NCI-H2107 treated with DMSO at 0.1 percent for 48 hours (cell line): ENCODE data around the gene PLCG1.

Experiments
- DNase-seq: peaks from one replicate; lab custom pipeline; 2025; ENCODE audit not compliant: unreplicated experiment; lab: John Stamatoyannopoulos, UW

Gene PLCG1

DNA sequence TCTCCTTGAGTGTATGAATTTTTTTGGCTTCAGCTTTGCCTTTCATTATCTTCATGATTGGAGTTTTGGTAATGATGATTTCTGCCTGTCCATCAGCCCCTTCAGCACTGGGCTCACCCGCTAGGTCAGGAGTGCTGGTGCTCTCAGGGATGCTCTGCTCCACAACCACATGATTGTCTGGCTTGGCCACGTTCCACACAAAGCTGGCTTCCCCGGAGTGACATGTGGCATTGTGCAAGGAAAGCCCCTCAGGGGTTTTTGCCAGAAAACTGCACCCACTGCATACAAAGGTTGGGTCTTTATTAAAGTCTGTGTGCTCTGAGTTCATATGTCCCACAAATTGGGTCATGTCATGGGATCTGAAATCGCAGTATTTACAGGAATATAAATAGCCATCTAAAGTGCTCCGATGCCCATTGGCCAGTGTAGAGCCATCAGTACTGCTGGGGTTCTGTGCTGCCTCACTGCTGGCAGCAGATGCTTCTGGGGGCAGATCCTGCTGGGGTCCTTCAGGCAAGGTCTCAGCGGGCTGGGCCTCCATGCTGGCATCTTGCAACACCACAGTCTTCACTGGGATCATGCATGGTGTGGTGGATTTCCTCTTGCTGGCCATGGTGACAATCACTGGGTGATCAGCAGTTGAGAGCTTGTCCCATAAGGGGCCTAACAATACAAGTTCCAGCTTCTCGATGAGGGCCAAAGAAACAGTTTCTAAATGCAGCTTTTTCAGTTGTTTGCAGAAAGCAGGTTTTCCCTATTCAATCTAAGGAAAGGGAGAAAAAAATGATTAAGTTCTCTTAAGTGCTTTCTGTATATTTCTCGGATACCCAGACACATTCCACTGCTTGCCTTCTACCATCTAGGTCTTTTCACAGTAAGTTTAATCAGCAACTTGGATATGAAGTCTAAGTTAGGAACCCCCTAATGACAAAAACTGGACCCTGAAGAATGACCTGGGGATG is 67.2 kb downstream of the PLCG1 start:
- DNase-seq = no peak

DNA sequence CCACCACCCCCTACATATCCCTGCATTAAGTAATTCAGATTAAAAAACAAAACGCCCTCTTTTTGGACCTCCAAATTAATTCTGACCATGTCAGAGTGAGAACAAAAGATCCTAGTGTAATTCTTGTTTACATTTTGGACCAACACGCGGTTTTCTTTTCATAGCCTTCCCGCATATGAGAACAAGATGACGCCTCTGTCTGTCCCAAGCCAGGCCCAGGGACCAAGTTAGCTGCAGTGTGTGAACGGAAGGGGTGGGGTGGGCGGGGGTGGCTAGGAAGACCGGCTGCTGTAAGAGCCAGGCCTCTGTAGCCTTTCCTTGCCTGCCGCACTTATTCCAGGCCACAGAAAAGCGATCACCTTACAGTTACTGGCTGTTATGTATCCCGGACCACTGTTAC is 68.0 kb downstream of the PLCG1 start:
- DNase-seq = no peak

DNA sequence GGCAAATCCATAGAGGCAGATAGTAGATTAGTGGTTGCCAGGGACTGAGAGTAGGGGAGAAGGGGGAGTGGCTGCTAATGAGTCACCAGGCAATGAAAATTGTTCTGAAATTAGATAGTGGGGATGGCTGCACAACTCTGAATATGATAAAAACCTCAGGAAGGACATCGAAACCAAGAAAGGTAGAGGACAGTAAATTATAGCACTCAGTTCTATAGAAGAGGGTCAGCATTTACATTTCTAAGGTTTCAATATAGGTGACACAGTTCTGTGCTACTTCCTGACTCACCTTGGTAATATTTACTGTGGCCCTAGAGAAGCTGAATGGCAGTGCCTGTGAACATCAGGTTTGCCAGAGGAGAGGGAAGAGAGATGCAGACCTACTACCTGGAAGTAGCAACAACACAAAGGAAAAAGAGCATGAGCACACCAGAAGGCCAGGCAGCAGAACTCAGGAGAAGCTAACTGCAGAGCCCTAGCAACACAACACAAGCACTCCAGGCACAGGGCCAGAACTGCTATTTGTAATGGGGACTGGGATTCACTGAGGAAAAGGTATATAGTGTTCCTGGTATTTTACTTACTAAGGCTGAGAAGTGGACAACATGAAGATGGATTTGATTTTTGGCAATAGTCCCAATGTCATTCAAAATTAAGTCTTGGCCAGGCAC is 75.9 kb downstream of the PLCG1 start:
- DNase-seq = no peak

DNA sequence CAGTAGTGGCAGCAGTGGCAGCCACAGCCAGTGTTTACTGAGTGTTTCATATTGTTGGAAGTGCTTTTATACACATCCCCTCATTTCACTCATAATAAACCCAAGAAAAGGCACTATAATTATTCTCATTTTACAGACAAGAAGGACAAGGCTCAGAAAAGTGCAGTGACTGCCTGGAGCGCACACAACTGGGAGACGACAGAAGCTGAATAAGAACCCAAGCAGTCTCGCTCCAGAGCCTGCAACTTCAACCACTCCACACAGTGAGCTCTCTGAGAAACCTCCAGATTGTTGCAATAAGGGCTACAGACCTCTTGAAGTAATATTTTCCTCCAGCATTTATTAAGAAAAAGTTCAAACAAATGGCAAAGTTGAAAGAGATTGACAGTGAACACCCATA is 76.9 kb downstream of the PLCG1 start:
- no peak for DNase-seq

DNA sequence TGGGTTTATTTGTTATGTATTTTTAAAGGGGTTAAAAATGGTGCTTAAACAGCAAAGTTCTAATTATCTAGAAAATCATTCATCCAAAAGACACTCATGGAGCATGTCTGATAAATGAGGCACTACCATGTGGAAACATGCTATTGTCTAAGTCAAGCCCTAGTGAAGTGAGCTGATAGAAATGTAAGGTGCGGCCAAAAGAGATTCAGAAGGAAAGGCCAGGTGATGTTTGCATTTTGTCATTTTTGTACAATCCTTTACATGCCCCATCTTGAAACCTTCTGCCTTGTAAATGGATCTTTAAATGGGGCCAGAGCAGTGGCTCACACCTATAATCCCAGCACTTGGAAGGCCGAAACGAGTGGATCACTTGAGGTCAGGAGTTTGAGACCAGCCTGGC is 77.3 kb downstream of the PLCG1 start:
- no peak for DNase-seq

DNA sequence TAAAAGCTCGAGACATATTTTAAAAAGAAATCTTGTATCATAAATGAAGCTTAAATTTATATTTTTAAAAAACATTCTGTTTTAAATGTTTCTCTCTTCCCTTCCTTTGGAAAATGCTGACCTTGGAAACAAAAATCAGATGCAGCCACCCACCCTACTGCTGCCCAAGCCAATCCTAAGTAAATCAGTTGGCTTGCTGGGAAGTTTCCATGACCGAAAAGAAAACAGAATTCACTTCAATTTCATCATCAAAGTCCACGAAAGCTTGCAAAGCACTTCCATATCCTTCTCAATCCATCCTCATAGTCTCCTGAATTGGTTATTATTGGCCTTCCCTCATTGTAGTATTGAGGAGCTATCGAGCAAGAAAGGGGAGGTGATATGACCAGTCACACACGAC is 80.1 kb downstream of the PLCG1 start:
- DNase-seq = no peak

DNA sequence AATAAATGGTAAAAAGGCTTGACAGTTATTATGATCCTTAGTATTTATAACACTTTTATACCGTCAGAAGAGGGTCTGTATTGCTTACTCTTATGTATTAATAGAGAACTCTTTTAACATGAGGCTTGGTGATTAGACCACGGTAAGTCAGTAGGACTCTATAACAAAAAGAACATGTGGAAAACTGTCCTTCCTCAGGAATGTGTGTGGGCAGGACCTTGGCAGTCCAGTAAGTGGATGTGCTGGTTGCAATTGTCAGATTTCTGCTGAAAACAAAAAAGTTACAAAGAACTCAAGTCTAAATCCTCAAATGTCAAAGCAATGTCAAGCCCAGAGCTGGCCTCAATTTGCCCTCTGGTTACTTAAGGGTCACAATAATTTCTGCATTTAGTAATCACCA is 81.1 kb downstream of the PLCG1 start:
- DNase-seq = no peak

DNA sequence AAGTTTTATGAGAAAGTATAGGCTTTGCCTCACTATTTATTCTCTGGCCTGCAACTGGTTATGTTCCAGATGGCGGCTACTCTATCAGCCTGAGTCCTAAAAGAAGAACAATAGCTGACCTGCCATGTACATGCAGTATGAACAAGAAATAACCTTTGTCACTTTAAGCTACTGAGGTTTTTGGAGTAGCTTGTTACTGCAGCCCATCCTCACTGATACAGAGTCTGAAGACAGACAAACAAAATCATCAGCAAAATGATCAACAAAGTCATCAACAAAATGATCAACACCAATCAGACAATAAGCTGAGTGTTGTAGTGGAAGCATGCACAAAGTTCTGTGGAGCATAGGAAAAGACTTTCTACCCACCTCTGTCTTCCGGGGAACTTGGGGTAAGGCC is 82.5 kb downstream of the PLCG1 start:
- no peak for DNase-seq

DNA sequence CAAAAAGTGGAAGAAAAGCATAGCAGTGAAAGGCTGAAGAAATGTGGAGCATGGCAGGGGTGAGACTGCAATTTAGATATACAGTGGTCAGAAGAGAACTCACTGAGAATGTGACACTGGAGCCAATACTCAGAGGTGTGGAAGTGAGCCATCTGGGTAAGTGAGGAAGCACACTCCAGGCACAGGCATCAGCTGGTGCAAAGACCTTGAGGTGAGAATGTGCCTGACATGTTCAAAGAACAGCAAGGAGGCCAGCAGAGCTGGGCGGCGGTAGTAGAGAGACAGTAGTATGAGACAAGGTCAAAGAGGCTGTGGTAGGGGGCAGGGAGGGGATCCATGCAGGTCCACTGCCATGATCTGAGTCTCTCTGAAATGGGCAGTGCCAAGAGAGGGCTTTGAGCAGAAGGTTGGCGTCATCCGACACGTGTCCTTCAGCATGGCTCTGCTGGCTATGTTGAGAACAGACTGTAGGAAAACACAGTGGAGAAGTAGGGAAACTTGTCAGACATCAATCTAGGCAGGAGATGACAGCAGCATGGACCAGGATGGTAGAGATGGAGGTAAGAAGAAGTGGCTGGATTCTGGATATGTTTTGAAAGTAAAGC is 84.4 kb downstream of the PLCG1 start:
- DNase-seq = no peak

DNA sequence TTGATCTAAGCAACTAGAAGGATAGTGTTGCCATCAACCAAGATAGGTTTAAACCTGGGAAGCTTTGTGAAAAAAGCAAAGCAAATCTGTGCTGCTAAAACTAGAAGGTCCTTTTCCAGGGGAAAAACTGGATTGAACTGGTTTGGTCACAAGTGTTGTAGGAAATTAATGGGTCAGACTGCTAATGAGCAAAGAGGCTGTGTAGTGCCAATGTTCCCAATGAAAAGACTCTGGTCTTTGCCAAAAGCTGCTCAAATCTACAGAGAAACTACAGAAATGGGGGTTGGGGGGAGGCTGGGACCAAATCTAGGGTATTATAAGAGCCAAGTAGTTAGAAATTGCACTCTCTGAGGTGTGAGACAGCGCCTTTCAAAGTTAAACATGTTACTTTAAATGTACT is 85.0 kb downstream of the PLCG1 start:
- DNase-seq = no peak

DNA sequence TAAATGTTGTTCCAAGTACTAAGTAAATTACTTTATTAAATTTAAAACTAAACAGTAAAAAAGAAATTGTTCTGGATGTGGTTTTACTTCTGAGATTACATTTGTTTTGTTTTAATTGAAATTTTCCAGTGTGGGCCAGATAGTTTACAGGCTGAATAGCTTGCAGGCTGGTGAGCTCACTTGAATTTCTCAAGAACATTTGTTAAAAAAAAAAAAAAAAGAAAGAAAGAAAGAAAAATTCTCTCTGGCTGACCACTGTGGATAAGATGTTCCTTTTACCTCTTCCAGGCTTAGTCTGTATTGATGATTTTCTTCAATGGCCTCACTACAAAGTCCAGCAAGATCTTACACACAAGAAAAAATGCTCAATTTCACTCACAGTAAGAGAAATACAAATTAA is 85.4 kb downstream of the PLCG1 start:
- no peak for DNase-seq

DNA sequence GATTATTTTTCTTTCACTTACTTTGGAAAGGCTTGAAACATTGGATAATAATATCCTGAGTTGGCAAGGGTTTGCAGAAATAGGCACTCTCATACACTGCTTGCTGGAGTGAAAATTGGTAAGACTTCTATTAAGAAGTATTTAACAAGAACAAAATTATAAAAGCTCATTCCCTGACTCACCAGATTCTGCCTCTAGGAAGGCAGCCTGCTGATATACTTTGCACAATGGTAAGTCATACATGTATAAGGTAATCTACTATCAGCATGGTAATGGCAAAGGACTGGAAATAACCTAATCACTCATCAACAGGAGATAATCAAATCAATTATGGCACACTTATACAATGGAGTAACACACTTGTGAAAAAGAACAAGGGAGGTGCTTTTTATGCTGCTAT is 85.8 kb downstream of the PLCG1 start:
- DNase-seq = no peak

DNA sequence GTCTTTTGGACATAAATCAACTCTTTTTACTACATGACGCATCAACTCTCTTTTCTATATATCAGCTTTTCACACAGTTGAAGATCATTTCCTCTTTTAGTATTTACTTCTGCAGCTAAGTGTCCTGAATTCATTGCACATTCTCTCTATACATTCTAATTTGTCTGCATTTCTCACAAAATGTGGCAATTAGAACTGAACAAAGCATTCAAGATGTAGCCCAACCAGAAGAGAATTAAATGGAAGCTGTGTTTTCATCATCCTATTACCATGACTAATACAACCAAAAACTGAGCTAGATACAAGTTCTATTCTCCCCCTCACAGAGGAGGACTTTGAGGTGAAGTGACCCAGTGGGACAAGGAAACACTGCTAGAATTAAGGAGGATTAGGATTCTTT is 86.9 kb downstream of the PLCG1 start:
- DNase-seq = no peak

DNA sequence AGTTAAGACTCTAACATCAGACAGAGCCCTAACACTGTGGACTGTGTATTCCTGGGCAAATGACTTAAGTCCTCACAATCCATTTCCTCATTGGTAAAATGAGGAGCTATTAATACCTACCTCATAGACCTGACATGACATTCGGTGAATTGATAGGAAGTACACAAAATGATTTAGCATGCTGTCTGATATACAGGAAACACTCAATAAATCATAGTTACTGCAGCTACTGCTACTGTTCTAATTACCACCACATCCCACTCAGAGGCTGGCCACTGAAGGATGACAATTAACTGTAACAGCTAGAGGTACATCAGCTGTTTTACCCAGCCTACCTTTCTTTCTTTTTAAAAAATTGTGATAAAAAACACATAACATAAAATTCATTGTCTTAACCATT is 87.7 kb downstream of the PLCG1 start:
- DNase-seq = no peak

DNA sequence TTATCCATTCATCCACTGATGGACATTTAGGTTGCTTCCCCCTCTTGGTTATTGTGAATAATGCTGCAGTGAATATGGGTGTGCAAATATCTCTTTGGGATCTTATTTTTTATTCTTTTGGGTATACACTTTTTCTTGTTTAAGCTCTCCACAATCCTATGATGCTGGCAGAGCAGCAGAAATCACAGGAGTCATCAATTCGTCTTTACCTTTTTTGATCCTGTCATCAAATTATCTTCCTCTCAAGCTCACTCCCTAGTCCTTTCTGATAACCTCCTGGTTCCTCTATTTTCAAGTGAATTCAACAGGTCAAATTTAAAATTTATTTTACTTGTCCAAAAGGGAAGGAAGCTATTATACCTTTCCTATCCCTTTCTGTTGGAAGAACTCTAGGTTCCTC is 89.1 kb downstream of the PLCG1 start:
- no peak for DNase-seq
